Placental pericyte (primary cell): ENCODE data around the gene SERPINA6. TPM values are rescaled to one million over a fixed set of nuclear protein-coding genes. Genes with fewer than 3 reads are reported as not detected.

ENCODE experiments used
- total RNA-seq: library from RNA; depleted of rRNA; stranded (reverse); fragments of >200 nt; gene quantifications from 2 replicates; pipeline ENCODE4 v1.2.3, GENCODE V29; 2012

The SERPINA6 gene, protein sequence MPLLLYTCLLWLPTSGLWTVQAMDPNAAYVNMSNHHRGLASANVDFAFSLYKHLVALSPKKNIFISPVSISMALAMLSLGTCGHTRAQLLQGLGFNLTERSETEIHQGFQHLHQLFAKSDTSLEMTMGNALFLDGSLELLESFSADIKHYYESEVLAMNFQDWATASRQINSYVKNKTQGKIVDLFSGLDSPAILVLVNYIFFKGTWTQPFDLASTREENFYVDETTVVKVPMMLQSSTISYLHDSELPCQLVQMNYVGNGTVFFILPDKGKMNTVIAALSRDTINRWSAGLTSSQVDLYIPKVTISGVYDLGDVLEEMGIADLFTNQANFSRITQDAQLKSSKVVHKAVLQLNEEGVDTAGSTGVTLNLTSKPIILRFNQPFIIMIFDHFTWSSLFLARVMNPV
- not detected in 2 replicates for total RNA-seq

DNA sequence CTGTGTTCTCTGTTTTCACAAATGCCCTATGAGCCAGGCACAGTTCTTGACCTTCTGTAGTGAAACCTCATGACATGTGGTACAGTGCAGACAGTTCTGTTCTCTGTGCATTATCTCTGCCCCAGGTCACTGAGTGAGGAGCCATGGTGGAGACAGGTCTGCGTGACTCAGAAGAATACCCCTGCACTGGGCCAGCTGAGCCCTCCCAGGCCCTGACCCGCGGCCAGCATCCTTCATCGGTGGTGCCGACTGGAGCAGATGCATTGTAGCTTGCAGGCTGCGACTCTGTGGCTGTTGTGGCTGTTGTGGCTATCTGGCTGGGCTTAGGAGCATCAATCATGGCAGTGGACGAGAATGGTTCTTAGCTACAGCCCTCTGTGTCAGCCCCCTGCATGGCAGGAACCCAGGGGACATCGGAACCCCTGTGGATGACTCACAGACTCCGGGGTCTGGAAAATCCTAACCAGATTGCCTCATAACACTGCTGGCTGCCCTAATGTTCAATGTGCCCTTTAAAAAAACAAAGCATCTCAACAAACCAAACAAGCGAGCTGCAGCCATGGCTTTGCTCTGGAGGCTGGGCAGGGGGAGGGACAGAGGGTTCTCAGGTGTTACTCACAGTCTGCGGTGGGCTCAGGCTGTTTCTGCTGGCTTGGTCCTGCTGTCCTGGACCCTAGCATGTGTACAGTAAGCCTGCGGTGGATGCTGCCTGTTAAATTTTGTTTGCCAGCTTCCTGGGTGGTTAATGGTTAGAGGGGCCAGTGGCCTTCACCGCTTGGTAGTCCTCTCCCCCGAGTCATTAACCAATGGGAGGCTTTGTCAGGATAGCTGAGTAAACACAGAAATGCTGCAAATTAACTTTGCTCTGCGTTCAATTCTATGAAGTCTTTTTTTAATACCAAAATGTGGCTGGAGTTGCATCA lies at the start of gene SERPINA6:
Gene SERPINA6 (minus strand): TSS at position 689 of the 923 bp plus-strand sequence. CDS start 8,688 bp downstream, outside the sequence.

DNA sequence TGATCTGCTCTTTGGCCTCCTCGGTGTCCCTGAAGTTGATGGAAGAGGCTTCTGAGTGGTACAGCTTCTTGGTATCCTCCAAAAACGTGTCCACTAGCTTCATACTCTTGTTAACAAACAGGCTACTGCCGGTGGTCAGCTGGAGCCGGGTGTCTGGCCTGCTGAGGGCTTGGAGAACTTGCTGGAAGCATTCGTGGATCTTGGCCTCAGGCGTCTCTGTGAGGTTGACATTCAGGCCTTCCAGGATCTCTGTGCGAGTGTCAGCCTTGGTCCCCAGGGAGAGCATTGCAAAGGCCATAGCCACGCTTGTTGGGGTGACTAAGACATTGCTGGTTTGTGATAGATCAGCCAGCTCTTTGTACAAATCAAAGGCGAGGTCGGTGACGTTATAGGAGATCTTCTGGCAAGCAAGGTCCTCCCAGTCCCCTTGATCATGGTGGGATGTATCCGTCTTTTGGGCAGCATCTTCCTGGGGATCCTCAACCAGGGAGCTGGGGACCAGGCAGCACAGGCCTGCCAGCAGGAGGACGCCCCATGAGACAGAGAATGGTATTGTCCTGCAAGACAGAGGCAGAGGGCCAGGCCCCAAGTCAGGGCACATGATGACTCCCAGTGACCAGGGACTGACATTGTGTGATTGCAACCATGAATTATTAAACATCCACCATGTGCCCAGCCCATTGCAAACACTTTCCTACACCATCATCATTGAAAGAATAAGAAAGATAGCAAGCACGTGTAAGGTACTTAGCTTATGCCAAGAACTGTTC lies 43.2 kb upstream of the SERPINA6 start, which contains the start of gene SERPINA2:
Gene SERPINA2 (minus strand): TSS at position 553 of the 770 bp plus-strand sequence.

GRCh38 chr14:94292872-94293577 lies 30.1 kb downstream of the SERPINA6 start, which contains the start of gene SERPINA10:
TSS of gene SERPINA10 (minus strand) at chr14:94293268. CDS start at chr14:94290593, 2,675 bp downstream.

Other genes with a start within 250 kb of the SERPINA6 start
- 102 and 134 TPM in 2 replicates for gene DDX24, start 242.1 kb downstream of the SERPINA6 start, total RNA-seq
- gene IFI27L1, start 242.0 kb downstream of the SERPINA6 start, total RNA-seq: 4.6 and 10.7 TPM in 2 replicates
- 16.9 and 43.2 TPM in 2 replicates for gene IFI27, start 212.6 kb downstream of the SERPINA6 start, total RNA-seq
- 61.5 and 62.6 TPM in 2 replicates for gene IFI27L2, start 193.7 kb downstream of the SERPINA6 start, total RNA-seq
- gene PPP4R4, start 149.0 kb downstream of the SERPINA6 start, total RNA-seq: 0.43 and 0.88 TPM in 2 replicates
- gene SERPINA10, start 30.1 kb downstream of the SERPINA6 start, total RNA-seq: not detected in 2 replicates
- not detected in 2 replicates for gene SERPINA2, start 43.4 kb upstream of the SERPINA6 start, total RNA-seq
- gene SERPINA1, start 65.3 kb upstream of the SERPINA6 start, total RNA-seq: 0.22 TPM in 1 of 2 replicates, not detected in the other
- not detected in 2 replicates for gene SERPINA11, start 129.5 kb upstream of the SERPINA6 start, total RNA-seq
- 0.43 TPM in 1 of 2 replicates, not detected in the other for gene SERPINA9, start 152.9 kb upstream of the SERPINA6 start, total RNA-seq
- gene SERPINA12, start 186.1 kb upstream of the SERPINA6 start, total RNA-seq: not detected in 2 replicates
- not detected in 2 replicates for gene SERPINA4, start 238.1 kb upstream of the SERPINA6 start, total RNA-seq